Stimulated activated CD4-positive, alpha-beta T cell treated with anti-CD3 and anti-CD28 coated beads, Interleukin-2, amount 100 ng/mL, for 24 hours (primary cell): ENCODE measurements around the gene DOK3.
A peak's percentile ranks its signal among the peaks of the same experiment; 100 is the strongest.

Experiments used
- DNase-seq, 2 donors: peaks; one replicate each; pipeline ENCODE4 v3.0.0-alpha.2; 2020

Gene DOK3

GRCh38 chr5:177511796-177512675 is 2.4 kb upstream of the DOK3 start:
- no peak for DNase-seq

- no peak for DNase-seq
Measured at GRCh38 chr5:177511181-177511580, 1.6 kb upstream of the DOK3 start.

GRCh38 chr5:177510567-177511053 is 984 bp upstream of the DOK3 start:
- no peak for DNase-seq

- no peak for DNase-seq
Measured at GRCh38 chr5:177509991-177510566, 453 bp upstream of the DOK3 start.

GRCh38 chr5:177508837-177509236 is 789 bp downstream of the DOK3 start:
- DNase-seq, result no peak

GRCh38 chr5:177508221-177508611 is 1.4 kb downstream of the DOK3 start:
- DNase-seq, result no peak

- no peak for DNase-seq
Measured at GRCh38 chr5:177507596-177508220, 1.9 kb downstream of the DOK3 start.

GRCh38 chr5:177507165-177507564 is 2.5 kb downstream of the DOK3 start:
- DNase-seq, result no peak

- no peak for DNase-seq
Measured at GRCh38 chr5:177505075-177505474, 4.6 kb downstream of the DOK3 start.

GRCh38 chr5:177504086-177505056 is 5.3 kb downstream of the DOK3 start:
- DNase-seq, result no peak

GRCh38 chr5:177503351-177504085 is 6.1 kb downstream of the DOK3 start:
- no peak for DNase-seq

GRCh38 chr5:177502886-177503285 is 6.7 kb downstream of the DOK3 start:
- no peak for DNase-seq

GRCh38 chr5:177501874-177502678 is 7.5 kb downstream of the DOK3 start:
- DNase-seq, result no peak

- peak; percentile 93 to 94 for DNase-seq
Measured at GRCh38 chr5:177500685-177501522, 8.7 kb downstream of the DOK3 start.

GRCh38 chr5:177499842-177500241 is 9.8 kb downstream of the DOK3 start:
- no peak for DNase-seq

GRCh38 chr5:177498013-177498787 is 11.4 kb downstream of the DOK3 start:
- peak in 1 of 2 donors; percentile 52 for DNase-seq

GRCh38 chr5:177497292-177498012 is 12.2 kb downstream of the DOK3 start, which contains the start of gene PDLIM7:
Gene PDLIM7 (minus strand): TSS chr5:177497604. CDS start chr5:177496512, 1,092 bp downstream.
- DNase-seq, result peak; percentile 95 to 98

GRCh38 chr5:177496727-177497291 is 12.8 kb downstream of the DOK3 start:
- DNase-seq, result no peak
